Activated B cell treated with CpG ODN at 0.5 μM for 24 hours (primary cell): ENCODE results near the gene ERBB4. TPM values are rescaled to one million over a fixed set of nuclear protein-coding genes. Genes with fewer than 3 reads are reported as not detected.

ENCODE experiments used
- ATAC-seq: fragments of 200-7000 bp; cut with Tn5 transposase; one replicate; pipeline ENCODE4 v1.10.0; 2021; ENCODE audit warnings: low read depth, mild to moderate bottlenecking, moderate library complexity
- CTCF ChIA-PET: fragments of 350-600 bp; sonication (Branson Sonifier 250); formaldehyde crosslinking; loops from one replicate; lab custom pipeline; 2021; ENCODE audit warnings: antibody characterized with exemption; lab: Charles Lee
- POLR2A ChIA-PET: fragments of 350-600 bp; sonication (Branson Sonifier 250); formaldehyde crosslinking; loops from one replicate; lab custom pipeline; 2021; ENCODE audit warnings: antibody characterized with exemption; lab: Charles Lee
- DNase-seq: peaks from one replicate; pipeline ENCODE4 v3.0.0; 2022
- H3K27ac Mint-ChIP-seq: one replicate; pipeline ENCODE4 v1.8.0; 2020; ENCODE audit warnings: mixed read lengths
- H3K27me3 Mint-ChIP-seq: one replicate; pipeline ENCODE4 v1.8.0; 2021; ENCODE audit warnings: mixed read lengths
- H3K36me3 Mint-ChIP-seq: one replicate; pipeline ENCODE4 v1.8.0; 2021; ENCODE audit warnings: low read depth, mixed read lengths
- H3K4me1 Mint-ChIP-seq: one replicate; pipeline ENCODE4 v1.8.0; 2021; ENCODE audit warnings: mixed read lengths
- H3K4me3 Mint-ChIP-seq: one replicate; pipeline ENCODE4 v1.8.0; 2020; ENCODE audit warnings: mild to moderate bottlenecking, mixed read lengths
- H3K9me3 Mint-ChIP-seq: one replicate; pipeline ENCODE4 v1.8.0; 2020; ENCODE audit warnings: mixed read lengths
- intact Hi-C: fragments of 100-400 bp; cut with micrococcal nuclease; formaldehyde crosslinking; loops from one replicate; pipeline ENCODE4 v1.15.1; 2024
- total RNA-seq: library from RNA; stranded (reverse); gene quantifications from 2 replicates; pipeline ENCODE4 v1.2.3, GENCODE V29; 2022
- TF ChIP-seq, protein P1 (sequence below): fragments of 200-600 bp; IDR thresholded peaks from one replicate; pipeline ENCODE4 v1.8.0; 2022; ENCODE audit warnings: antibody characterized with exemption, mild to moderate bottlenecking

ERBB4 gene
- total RNA-seq, 1 donor from 2014 or later: not detected

DNA sequence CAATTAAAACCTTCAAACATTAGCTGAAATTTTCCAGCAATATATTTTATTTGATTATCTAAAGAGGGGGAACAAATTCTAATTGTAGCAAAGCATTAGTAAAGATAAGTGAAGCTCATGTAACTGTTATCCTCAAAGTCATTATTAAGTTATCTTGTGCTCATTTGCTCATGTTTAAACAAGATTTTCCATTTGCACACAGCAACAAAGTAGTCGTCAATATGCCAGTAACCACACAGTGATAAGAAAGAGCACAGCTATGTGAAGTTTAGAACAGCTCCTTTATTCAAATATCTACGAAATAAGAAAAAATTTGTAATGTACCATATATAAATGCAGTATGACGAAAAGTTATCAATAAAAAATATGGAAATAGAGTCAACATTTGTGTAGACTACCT lies 159.5 kb downstream of the ERBB4 start:
- no peak overlapping the region for H3K4me3 Mint-ChIP-seq
- ChIA-PET POLR2A (no interaction called here), CTCF (no interaction called here)
- TF ChIP-seq, protein P1, sequence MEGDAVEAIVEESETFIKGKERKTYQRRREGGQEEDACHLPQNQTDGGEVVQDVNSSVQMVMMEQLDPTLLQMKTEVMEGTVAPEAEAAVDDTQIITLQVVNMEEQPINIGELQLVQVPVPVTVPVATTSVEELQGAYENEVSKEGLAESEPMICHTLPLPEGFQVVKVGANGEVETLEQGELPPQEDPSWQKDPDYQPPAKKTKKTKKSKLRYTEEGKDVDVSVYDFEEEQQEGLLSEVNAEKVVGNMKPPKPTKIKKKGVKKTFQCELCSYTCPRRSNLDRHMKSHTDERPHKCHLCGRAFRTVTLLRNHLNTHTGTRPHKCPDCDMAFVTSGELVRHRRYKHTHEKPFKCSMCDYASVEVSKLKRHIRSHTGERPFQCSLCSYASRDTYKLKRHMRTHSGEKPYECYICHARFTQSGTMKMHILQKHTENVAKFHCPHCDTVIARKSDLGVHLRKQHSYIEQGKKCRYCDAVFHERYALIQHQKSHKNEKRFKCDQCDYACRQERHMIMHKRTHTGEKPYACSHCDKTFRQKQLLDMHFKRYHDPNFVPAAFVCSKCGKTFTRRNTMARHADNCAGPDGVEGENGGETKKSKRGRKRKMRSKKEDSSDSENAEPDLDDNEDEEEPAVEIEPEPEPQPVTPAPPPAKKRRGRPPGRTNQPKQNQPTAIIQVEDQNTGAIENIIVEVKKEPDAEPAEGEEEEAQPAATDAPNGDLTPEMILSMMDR: no peak
- H3K9me3 Mint-ChIP-seq: no peaks in the 10 kb centered on the region
- DNase-seq: no peak
- H3K36me3 Mint-ChIP-seq: no peaks in the 10 kb centered on the region
- H3K27ac Mint-ChIP-seq: no peak overlapping the region
- ATAC-seq: no peak
- H3K27me3 Mint-ChIP-seq: no peaks in the 10 kb centered on the region
- no peaks in the 10 kb centered on the region for H3K4me1 Mint-ChIP-seq
- intact Hi-C loops: no loop called here

DNA sequence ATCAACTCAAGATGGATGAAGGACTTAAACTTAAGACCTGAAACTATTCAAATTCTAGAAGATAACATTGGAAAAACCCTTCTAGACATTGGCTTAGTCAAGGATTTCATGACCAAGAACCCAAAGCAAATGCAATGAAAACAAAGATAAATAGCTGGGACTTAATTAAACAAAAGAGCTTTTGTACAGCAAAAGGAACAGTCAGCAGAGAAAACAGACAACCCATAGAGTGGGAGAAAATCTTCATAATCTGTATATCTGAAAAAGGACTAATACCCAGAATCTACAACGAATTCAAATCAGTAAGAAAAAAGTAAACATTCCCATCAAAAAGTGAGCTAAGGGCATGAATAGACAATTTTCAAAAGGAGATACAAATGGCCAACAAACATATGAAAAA lies 171.2 kb downstream of the ERBB4 start:
- ChIA-PET CTCF (no interaction called here), POLR2A (no interaction called here)
- DNase-seq: no peak
- TF ChIP-seq, protein P1: no peak
- Mint-ChIP-seq H3K27me3 (no peaks in the 10 kb centered on the region), H3K27ac (no peak overlapping the region), H3K4me1 (no peaks in the 10 kb centered on the region), H3K4me3 (no peak overlapping the region), H3K9me3 (no peaks in the 10 kb centered on the region), H3K36me3 (no peaks in the 10 kb centered on the region)
- ATAC-seq: no peak
- intact Hi-C loops: no loop called here

DNA sequence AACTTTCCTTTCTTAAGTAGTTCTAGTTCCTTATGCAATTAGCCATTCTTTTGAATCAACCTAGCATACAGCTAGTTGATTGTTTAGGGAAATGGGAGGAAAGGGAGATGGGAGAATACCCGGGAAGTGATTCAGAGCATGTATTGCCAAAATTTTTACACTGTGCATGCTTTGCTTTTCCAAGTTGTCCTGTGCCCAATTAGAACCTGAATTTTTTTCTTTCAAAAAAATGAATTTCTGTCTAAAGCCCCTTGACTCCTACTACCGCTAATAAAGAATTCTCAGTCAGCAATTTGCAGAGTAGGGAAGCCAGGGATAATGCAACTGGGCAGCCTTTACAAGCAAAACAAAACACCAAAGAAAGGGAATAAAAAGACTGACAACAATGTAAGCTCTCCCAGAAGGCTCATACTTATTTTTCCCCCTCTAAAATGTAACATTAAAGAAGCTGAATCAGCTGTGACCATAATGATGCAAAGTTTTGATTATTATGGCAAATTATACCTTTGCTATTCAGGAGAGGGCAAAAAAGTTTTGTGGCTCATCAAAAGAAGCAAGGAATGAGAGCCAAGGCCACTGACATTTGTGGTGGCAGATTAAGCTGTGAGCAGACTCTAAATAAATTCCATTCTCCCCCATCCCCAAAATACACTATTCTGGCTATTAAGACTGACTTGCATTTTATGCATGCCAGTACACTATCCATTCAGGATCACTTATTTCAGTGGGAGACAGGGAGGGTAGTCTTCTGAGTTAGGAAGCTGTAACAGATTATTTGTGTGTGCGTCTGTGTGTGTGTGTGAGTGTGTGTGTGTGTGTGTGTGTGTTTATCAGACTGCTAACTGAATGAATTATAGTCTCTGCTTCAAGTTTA lies 174.3 kb downstream of the ERBB4 start:
- no peak overlapping the region for H3K27ac Mint-ChIP-seq
- ATAC-seq (no peak), DNase-seq (no peak)
- no peaks in the 10 kb centered on the region for H3K9me3 Mint-ChIP-seq
- no peaks in the 10 kb centered on the region for H3K27me3 Mint-ChIP-seq
- ChIA-PET CTCF (no interaction called here), POLR2A (no interaction called here)
- H3K4me3 Mint-ChIP-seq: no peak overlapping the region
- intact Hi-C loops: no loop called here
- H3K4me1 Mint-ChIP-seq: no peaks in the 10 kb centered on the region
- TF ChIP-seq, protein P1: no peak
- no peaks in the 10 kb centered on the region for H3K36me3 Mint-ChIP-seq

DNA sequence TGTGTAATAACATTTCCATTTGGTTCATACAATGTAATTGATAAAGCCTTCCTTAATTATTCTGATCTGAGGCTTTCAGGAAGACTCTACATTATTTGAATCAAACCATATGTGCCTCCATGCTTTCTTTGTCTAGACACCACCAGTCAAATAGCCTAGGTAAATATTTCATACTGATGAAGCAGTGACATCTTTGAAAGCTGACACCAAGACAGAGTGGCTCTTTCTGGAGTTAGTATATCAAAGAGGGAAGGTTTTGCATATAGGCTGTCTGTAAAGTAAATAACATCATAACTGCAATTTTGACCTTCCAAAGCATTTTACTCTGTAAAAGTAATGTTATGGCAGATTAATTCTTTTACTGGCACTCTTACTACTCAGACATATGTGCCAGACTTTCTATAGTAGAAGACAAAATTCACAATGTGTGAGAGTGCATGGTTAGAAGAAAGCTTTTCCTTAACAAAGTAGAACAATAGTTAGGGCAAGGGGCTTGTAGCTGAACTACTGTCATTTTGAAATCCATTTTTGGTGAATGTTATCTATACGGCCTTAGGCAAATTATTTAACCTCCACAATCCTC lies 177.3 kb downstream of the ERBB4 start:
- Mint-ChIP-seq H3K36me3 (no peaks in the 10 kb centered on the region), H3K27ac (no peak overlapping the region), H3K9me3 (no peaks in the 10 kb centered on the region), H3K27me3 (no peaks in the 10 kb centered on the region), H3K4me3 (no peak overlapping the region), H3K4me1 (no peaks in the 10 kb centered on the region)
- no peak for DNase-seq
- ChIA-PET CTCF (no interaction called here), POLR2A (no interaction called here)
- no peak for ATAC-seq
- intact Hi-C loops: no loop called here
- TF ChIP-seq, protein P1: no peak

DNA sequence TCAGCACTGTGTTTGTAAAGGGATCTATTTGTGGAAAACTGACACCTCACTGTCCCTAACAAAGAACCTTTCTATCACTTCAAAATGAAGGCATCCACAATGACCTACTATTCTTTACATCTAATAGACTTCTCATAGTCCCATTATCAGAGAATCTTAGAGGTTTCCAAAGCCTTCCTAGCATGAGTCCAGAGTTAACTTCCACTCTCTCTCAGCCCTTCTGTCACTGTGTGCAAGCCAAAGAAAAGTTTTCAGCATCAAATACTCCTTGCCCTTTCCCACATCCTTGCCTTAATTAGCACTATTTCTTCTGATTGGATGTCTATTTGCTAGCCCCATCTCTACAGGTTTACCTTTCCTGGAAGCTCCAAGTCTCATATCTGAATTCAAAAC lies 178.5 kb downstream of the ERBB4 start:
- Mint-ChIP-seq H3K27me3 (no peaks in the 10 kb centered on the region), H3K27ac (no peak overlapping the region), H3K4me3 (no peak overlapping the region), H3K36me3 (no peaks in the 10 kb centered on the region), H3K9me3 (no peaks in the 10 kb centered on the region), H3K4me1 (no peaks in the 10 kb centered on the region)
- intact Hi-C loops: no loop called here
- DNase-seq: no peak
- POLR2A ChIA-PET: no interaction called here
- TF ChIP-seq, protein P1: no peak
- CTCF ChIA-PET: no interaction called here
- no peak for ATAC-seq
